Measurements from ENCODE around the gene OR5A1. TPM values are rescaled to one million over a fixed set of nuclear protein-coding genes. Genes with fewer than 3 reads are reported as not detected.

The OR5A1 gene
- total and polyA plus RNA-seq, 4 donors = not detected

GRCh38 chr11:59426361-59427067 lies 9.8 kb upstream of the OR5A1 start, which contains the start of gene OR5A2:
OR5A2 (minus strand) TSS chr11:59426413; CDS start chr11:59422953, 3,460 bp downstream.
- Histone ChIP-seq H3K4me1 (ENCODE audit: control insufficient read depth in 4 of 4, insufficient read depth in 4 of 4, low read length in 3 of 4) (no peaks in the 10 kb centered on the region), H3K9ac (ENCODE audit: low read depth in 1 of 2, low read length in 2 of 2) (no peak within 1 kb of the TSS), H3K9me3 (ENCODE audit: control insufficient read depth in 4 of 4, low read length in 3 of 4) (no peaks in the 10 kb centered on the region), H3K27ac (ENCODE audit: low read depth in 1 of 2, low read length in 2 of 2) (no peak within 1 kb of the TSS), H3K36me3 (ENCODE audit: control insufficient read depth in 4 of 4, insufficient read depth in 3 of 4, low read depth in 1 of 4, low read length in 3 of 4) (no peaks in the 10 kb centered on the region), H3K4me3 (ENCODE audit: low read depth in 1 of 3, low read length in 3 of 3) (no peak within 1 kb of the TSS), H3K27me3 (ENCODE audit: control insufficient read depth in 4 of 4, insufficient read depth in 4 of 4, low read length in 3 of 4) (no peaks in the 10 kb centered on the region)
- no peak for TF ChIP-seq RAD21 (IDR thresholded peaks at IDR 0.05)
- TF ChIP-seq ZBTB33 (IDR thresholded peaks at IDR 0.05) = no peak
- no peak for TF ChIP-seq YY1 (IDR thresholded peaks at IDR 0.05)
- TF ChIP-seq TAF1 (conservative IDR thresholded peaks at IDR 0.05) = no peak
- no peak for TF ChIP-seq CTCF (IDR thresholded peaks at IDR 0.05; ENCODE audit: low read depth, low read length, missing input control)
- no peak for TF ChIP-seq NR2F2 (IDR thresholded peaks at IDR 0.05)
- no peak for TF ChIP-seq REST (IDR thresholded peaks at IDR 0.05)
- no peak for TF ChIP-seq EGR1 (IDR thresholded peaks at IDR 0.05; ENCODE audit: low read depth in 2 of 2)
- TF ChIP-seq HNF4A (conservative IDR thresholded peaks at IDR 0.05) = no peak
- TF ChIP-seq MAX (IDR thresholded peaks at IDR 0.05) = no peak
- TF ChIP-seq SP1 (IDR thresholded peaks at IDR 0.05) = no peak
- TF ChIP-seq FOXA2 (IDR thresholded peaks at IDR 0.05) = no peak
- TF ChIP-seq FOXA1 (IDR thresholded peaks at IDR 0.05) = no peak
- no peak for TF ChIP-seq GABPA (IDR thresholded peaks at IDR 0.05 in 1 of 2, conservative IDR thresholded peaks at IDR 0.05 in 1 of 2)
- no peak for TF ChIP-seq HNF4G (IDR thresholded peaks at IDR 0.05)
- TF ChIP-seq ATF3 (IDR thresholded peaks at IDR 0.05) = no peak
- TF ChIP-seq JUND (IDR thresholded peaks at IDR 0.05) = no peak
- no peak for TF ChIP-seq RXRA (IDR thresholded peaks at IDR 0.05)
- DNase-seq (ENCODE audit: low spot score) = no peak
- 88% methylated on average over 5 of the region's 5 CpGs for WGBS

Data from liver (tissue), 9 donors.